ENCODE data around the gene WDR33.

DNA sequence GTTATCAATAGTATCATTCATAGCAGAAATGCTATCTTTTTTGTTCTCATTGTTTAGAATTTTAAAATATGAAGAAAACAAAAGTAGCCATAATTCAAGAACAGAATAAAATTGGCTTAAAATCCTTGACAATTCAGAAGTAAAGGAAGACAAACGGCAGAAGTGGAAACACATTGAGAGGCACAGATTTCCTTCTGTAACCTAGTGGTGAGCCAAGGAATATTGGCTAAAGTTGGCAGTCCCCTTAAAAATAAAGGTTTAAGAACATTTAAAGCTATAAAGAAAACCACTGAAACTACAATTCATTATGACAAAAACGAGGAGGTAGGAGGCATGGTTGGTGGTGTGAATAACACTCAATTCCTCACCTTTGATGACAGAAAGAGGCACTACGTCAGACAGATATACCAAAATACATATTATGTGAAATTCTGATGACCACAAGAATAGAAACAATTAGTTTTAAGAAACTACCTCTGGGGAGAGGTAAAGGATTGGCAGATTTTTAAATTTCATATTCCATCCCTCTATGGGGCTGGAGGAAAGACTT, 67.4 kb downstream of the WDR33 start:
- TF ChIP-seq MAFF (IDR thresholded peaks at IDR 0.05; ENCODE audit: low read depth, low read length) (no peak), SUZ12 (IDR thresholded peaks at IDR 0.05; ENCODE audit: low read depth, low read length) (no peak), SP5 (CRISPR knock-in tag; IDR thresholded peaks at IDR 0.05; ENCODE audit: borderline replicate concordance, low read depth) (no peak), CBX2 (IDR thresholded peaks at IDR 0.05; ENCODE audit: low read depth, low read length) (no peak), CBX2 (CRISPR knock-in tag; IDR thresholded peaks at IDR 0.05; ENCODE audit: low read depth) (no peak), ZNF335 (CRISPR knock-in tag; IDR thresholded peaks at IDR 0.05) (no peak)
- TF ChIP-seq, protein P1, sequence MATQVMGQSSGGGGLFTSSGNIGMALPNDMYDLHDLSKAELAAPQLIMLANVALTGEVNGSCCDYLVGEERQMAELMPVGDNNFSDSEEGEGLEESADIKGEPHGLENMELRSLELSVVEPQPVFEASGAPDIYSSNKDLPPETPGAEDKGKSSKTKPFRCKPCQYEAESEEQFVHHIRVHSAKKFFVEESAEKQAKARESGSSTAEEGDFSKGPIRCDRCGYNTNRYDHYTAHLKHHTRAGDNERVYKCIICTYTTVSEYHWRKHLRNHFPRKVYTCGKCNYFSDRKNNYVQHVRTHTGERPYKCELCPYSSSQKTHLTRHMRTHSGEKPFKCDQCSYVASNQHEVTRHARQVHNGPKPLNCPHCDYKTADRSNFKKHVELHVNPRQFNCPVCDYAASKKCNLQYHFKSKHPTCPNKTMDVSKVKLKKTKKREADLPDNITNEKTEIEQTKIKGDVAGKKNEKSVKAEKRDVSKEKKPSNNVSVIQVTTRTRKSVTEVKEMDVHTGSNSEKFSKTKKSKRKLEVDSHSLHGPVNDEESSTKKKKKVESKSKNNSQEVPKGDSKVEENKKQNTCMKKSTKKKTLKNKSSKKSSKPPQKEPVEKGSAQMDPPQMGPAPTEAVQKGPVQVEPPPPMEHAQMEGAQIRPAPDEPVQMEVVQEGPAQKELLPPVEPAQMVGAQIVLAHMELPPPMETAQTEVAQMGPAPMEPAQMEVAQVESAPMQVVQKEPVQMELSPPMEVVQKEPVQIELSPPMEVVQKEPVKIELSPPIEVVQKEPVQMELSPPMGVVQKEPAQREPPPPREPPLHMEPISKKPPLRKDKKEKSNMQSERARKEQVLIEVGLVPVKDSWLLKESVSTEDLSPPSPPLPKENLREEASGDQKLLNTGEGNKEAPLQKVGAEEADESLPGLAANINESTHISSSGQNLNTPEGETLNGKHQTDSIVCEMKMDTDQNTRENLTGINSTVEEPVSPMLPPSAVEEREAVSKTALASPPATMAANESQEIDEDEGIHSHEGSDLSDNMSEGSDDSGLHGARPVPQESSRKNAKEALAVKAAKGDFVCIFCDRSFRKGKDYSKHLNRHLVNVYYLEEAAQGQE (IDR thresholded peaks at IDR 0.05; ENCODE audit: borderline replicate concordance in 1 of 2, low read depth in 1 of 2, low read length in 2 of 2): no peak
- TF ChIP-seq, protein P2, sequence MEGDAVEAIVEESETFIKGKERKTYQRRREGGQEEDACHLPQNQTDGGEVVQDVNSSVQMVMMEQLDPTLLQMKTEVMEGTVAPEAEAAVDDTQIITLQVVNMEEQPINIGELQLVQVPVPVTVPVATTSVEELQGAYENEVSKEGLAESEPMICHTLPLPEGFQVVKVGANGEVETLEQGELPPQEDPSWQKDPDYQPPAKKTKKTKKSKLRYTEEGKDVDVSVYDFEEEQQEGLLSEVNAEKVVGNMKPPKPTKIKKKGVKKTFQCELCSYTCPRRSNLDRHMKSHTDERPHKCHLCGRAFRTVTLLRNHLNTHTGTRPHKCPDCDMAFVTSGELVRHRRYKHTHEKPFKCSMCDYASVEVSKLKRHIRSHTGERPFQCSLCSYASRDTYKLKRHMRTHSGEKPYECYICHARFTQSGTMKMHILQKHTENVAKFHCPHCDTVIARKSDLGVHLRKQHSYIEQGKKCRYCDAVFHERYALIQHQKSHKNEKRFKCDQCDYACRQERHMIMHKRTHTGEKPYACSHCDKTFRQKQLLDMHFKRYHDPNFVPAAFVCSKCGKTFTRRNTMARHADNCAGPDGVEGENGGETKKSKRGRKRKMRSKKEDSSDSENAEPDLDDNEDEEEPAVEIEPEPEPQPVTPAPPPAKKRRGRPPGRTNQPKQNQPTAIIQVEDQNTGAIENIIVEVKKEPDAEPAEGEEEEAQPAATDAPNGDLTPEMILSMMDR (CRISPR knock-in tag; IDR thresholded peaks at IDR 0.05): no peak
- TF ChIP-seq, protein P3, sequence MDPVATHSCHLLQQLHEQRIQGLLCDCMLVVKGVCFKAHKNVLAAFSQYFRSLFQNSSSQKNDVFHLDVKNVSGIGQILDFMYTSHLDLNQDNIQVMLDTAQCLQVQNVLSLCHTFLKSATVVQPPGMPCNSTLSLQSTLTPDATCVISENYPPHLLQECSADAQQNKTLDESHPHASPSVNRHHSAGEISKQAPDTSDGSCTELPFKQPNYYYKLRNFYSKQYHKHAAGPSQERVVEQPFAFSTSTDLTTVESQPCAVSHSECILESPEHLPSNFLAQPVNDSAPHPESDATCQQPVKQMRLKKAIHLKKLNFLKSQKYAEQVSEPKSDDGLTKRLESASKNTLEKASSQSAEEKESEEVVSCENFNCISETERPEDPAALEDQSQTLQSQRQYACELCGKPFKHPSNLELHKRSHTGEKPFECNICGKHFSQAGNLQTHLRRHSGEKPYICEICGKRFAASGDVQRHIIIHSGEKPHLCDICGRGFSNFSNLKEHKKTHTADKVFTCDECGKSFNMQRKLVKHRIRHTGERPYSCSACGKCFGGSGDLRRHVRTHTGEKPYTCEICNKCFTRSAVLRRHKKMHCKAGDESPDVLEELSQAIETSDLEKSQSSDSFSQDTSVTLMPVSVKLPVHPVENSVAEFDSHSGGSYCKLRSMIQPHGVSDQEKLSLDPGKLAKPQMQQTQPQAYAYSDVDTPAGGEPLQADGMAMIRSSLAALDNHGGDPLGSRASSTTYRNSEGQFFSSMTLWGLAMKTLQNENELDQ (CRISPR knock-in tag; IDR thresholded peaks at IDR 0.05; ENCODE audit: borderline replicate concordance): no peak
